ENCODE results near the gene AOPEP. TPM values are rescaled to one million over a fixed set of nuclear protein-coding genes. Genes with fewer than 3 reads are reported as not detected.
A peak's percentile ranks its signal among the peaks of the same experiment; 100 is the strongest.

Gene AOPEP
- total RNA-seq, 1 donor from 2014 or later, result 22.1 TPM

GRCh38 chr9:94800424-94801117 is 74.1 kb downstream of the AOPEP start:
- H3K9me3 Mint-ChIP-seq (ENCODE audit: unreplicated experiment), result no peaks in the 10 kb centered on the region
- no peaks in the 10 kb centered on the region for H3K27me3 Mint-ChIP-seq (ENCODE audit: unreplicated experiment)
- no peak overlapping the region for H3K4me3 Mint-ChIP-seq (ENCODE audit: unreplicated experiment)
- DNase-seq (ENCODE audit: low spot score), result no peak
- no peak overlapping the region for H3K27ac Mint-ChIP-seq (ENCODE audit: unreplicated experiment)
- H3K4me1 Mint-ChIP-seq (ENCODE audit: unreplicated experiment), result peaks cover under 1% of the 10 kb centered on the region
- no peak for TF ChIP-seq CTCF (IDR thresholded peaks at IDR 0.05; ENCODE audit: unreplicated experiment)
- no peaks in the 10 kb centered on the region for H3K36me3 Mint-ChIP-seq (ENCODE audit: low read depth, unreplicated experiment)

- no peak for DNase-seq (ENCODE audit: low spot score)
- Mint-ChIP-seq H3K4me1 (ENCODE audit: unreplicated experiment) (peaks cover 6% of the 10 kb centered on the region), H3K36me3 (ENCODE audit: low read depth, unreplicated experiment) (no peaks in the 10 kb centered on the region), H3K27ac (ENCODE audit: unreplicated experiment) (no peak overlapping the region), H3K9me3 (ENCODE audit: unreplicated experiment) (no peaks in the 10 kb centered on the region), H3K27me3 (ENCODE audit: unreplicated experiment) (no peaks in the 10 kb centered on the region), H3K4me3 (ENCODE audit: unreplicated experiment) (no peak overlapping the region)
- no peak for TF ChIP-seq CTCF (IDR thresholded peaks at IDR 0.05; ENCODE audit: unreplicated experiment)
Observed at GRCh38 chr9:94801234-94801633, 74.7 kb downstream of the AOPEP start.

- Mint-ChIP-seq H3K4me3 (ENCODE audit: unreplicated experiment) (no peak overlapping the region), H3K27me3 (ENCODE audit: unreplicated experiment) (no peaks in the 10 kb centered on the region), H3K36me3 (ENCODE audit: low read depth, unreplicated experiment) (no peaks in the 10 kb centered on the region), H3K9me3 (ENCODE audit: unreplicated experiment) (no peaks in the 10 kb centered on the region), H3K4me1 (ENCODE audit: unreplicated experiment) (peaks cover 9% of the 10 kb centered on the region), H3K27ac (ENCODE audit: unreplicated experiment) (no peak overlapping the region)
- no peak for TF ChIP-seq CTCF (IDR thresholded peaks at IDR 0.05; ENCODE audit: unreplicated experiment)
- DNase-seq (ENCODE audit: low spot score), result no peak
Observed at GRCh38 chr9:94801681-94802080, 75.2 kb downstream of the AOPEP start.

- TF ChIP-seq CTCF (IDR thresholded peaks at IDR 0.05; ENCODE audit: unreplicated experiment), result no peak
- H3K27me3 Mint-ChIP-seq (ENCODE audit: unreplicated experiment), result no peaks in the 10 kb centered on the region
- peaks cover 2% of the 10 kb centered on the region for H3K36me3 Mint-ChIP-seq (ENCODE audit: low read depth, unreplicated experiment)
- H3K4me3 Mint-ChIP-seq (ENCODE audit: unreplicated experiment), result peak overlapping the region; percentile 43
- peaks cover 9% of the 10 kb centered on the region for H3K4me1 Mint-ChIP-seq (ENCODE audit: unreplicated experiment)
- no peak for DNase-seq (ENCODE audit: low spot score)
- H3K9me3 Mint-ChIP-seq (ENCODE audit: unreplicated experiment), result no peaks in the 10 kb centered on the region
- no peak overlapping the region for H3K27ac Mint-ChIP-seq (ENCODE audit: unreplicated experiment)
Observed at GRCh38 chr9:94802251-94802650, 75.8 kb downstream of the AOPEP start.

GRCh38 chr9:94802793-94803192 is 76.3 kb downstream of the AOPEP start:
- no peak overlapping the region for H3K27ac Mint-ChIP-seq (ENCODE audit: unreplicated experiment)

More at GRCh38 chr9:94802793-94803192, 76.3 kb downstream of the AOPEP start:
- DNase-seq (ENCODE audit: low spot score), result no peak
- no peak for TF ChIP-seq CTCF (IDR thresholded peaks at IDR 0.05; ENCODE audit: unreplicated experiment)
- Mint-ChIP-seq H3K4me1 (ENCODE audit: unreplicated experiment) (peaks cover 9% of the 10 kb centered on the region), H3K9me3 (ENCODE audit: unreplicated experiment) (no peaks in the 10 kb centered on the region), H3K27me3 (ENCODE audit: unreplicated experiment) (no peaks in the 10 kb centered on the region), H3K36me3 (ENCODE audit: low read depth, unreplicated experiment) (peaks cover 6% of the 10 kb centered on the region), H3K4me3 (ENCODE audit: unreplicated experiment) (no peak overlapping the region)
